Measurements from ENCODE around the gene CPNE4. TPM values are rescaled to one million over a fixed set of nuclear protein-coding genes. Genes with fewer than 3 reads are reported as not detected.

CPNE4 gene
- total RNA-seq, 2 donors from 2014 or later = 0.31 to 28.0 TPM

GRCh38 chr3:131518680-131519079 lies 516.1 kb downstream of the CPNE4 start:
- Histone ChIP-seq H3K36me3 (no peaks in the 10 kb centered on the region), H3K4me1 (no peaks in the 10 kb centered on the region), H3K27me3 (no peaks in the 10 kb centered on the region), H3K9me3 (peaks cover 0 to 5% of the 10 kb centered on the region in 2 donors), H3K4me3 (no peak overlapping the region), H3K27ac (no peak overlapping the region)
- no peak for TF ChIP-seq CTCF (IDR thresholded peaks at IDR 0.05)
- DNase-seq (ENCODE audit: low spot score) = no peak

GRCh38 chr3:131505421-131505820 lies 529.4 kb downstream of the CPNE4 start:
- Histone ChIP-seq H3K9me3 (no peaks in the 10 kb centered on the region), H3K4me3 (no peak overlapping the region), H3K27me3 (no peaks in the 10 kb centered on the region), H3K4me1 (peaks cover 0 to 23% of the 10 kb centered on the region in 2 donors), H3K27ac (no peak overlapping the region), H3K36me3 (peaks cover under 1% of the 10 kb centered on the region)
- no peak for DNase-seq (ENCODE audit: low spot score)
- no peak for TF ChIP-seq CTCF (IDR thresholded peaks at IDR 0.05)

- peaks cover 12% of the 10 kb centered on the region for H3K36me3 ChIP-seq
- DNase-seq (ENCODE audit: low spot score) = no peak
- TF ChIP-seq CTCF (IDR thresholded peaks at IDR 0.05) = no peak
- H3K9me3 ChIP-seq = no peaks in the 10 kb centered on the region
- H3K27ac ChIP-seq = peak overlapping the region; percentile 54 to 75
- H3K27me3 ChIP-seq = no peaks in the 10 kb centered on the region
- peak overlapping the region; percentile 92 to 96 for H3K4me3 ChIP-seq
- H3K4me1 ChIP-seq = peaks cover 0 to 23% of the 10 kb centered on the region in 2 donors
These were observed 531.5 kb downstream of the CPNE4 start for GRCh38 chr3:131503320-131503635.

GRCh38 chr3:131502530-131503319 lies 532.1 kb downstream of the CPNE4 start, which contains the start of gene MRPL3:
MRPL3 (minus strand) TSS chr3:131502971; CDS start chr3:131502821, 150 bp downstream.
- DNase-seq (ENCODE audit: low spot score) = peak; percentile 89
- Histone ChIP-seq H3K4me3 (peak within 1 kb of the TSS; percentile 92 to 96), H3K4me1 (peaks cover 0 to 23% of the 10 kb centered on the region in 2 donors), H3K36me3 (peaks cover 14% of the 10 kb centered on the region), H3K27me3 (no peaks in the 10 kb centered on the region), H3K9me3 (no peaks in the 10 kb centered on the region), H3K27ac (peak within 1 kb of the TSS; percentile 54 to 75)
- peak in 1 of 2 donors; percentile 29 for TF ChIP-seq CTCF (IDR thresholded peaks at IDR 0.05)

- TF ChIP-seq CTCF (IDR thresholded peaks at IDR 0.05) = no peak
- Histone ChIP-seq H3K27me3 (no peaks in the 10 kb centered on the region), H3K27ac (peak overlapping the region in 1 of 2 donors; percentile 75)
These were observed 532.9 kb downstream of the CPNE4 start for GRCh38 chr3:131501949-131502348.

More at GRCh38 chr3:131501949-131502348, 532.9 kb downstream of the CPNE4 start:
- H3K4me3 ChIP-seq = peak overlapping the region; percentile 92 to 96
- H3K9me3 ChIP-seq = no peaks in the 10 kb centered on the region
- peaks cover 20% of the 10 kb centered on the region for H3K36me3 ChIP-seq
- peaks cover 0 to 23% of the 10 kb centered on the region in 2 donors for H3K4me1 ChIP-seq
- no peak for DNase-seq (ENCODE audit: low spot score)
